Uterus (tissue), 4 donors: ENCODE data around the gene RMND5A. TPM values are rescaled to one million over a fixed set of nuclear protein-coding genes. Genes with fewer than 3 reads are reported as not detected.

Source experiments
- DNase-seq, 2 donors: peaks; one replicate each; pipeline ENCODE4 v3.0.0-alpha.2; 2019 to 2020
- H3K27ac ChIP-seq, 2 donors: fragments of 200-600 bp; sonication (generic); 1 replicate in 1 of 2; 2 replicates in 1 of 2; pipeline ENCODE4 v1.5.1; 2016 to 2018
- H3K27me3 ChIP-seq, 2 donors: fragments of 200-600 bp; sonication (generic); one replicate each; pipeline ENCODE4 v1.5.1; 2018 to 2019; ENCODE audit warnings: control low read depth in 1 of 2
- H3K36me3 ChIP-seq, 2 donors: fragments of 200-600 bp; sonication (generic); one replicate each; pipeline ENCODE4 v1.5.1; 2019; ENCODE audit warnings: control low read depth in 1 of 2
- H3K4me1 ChIP-seq, 2 donors: fragments of 200-600 bp; sonication (generic); one replicate each; pipeline ENCODE4 v1.5.1; 2018 to 2019; ENCODE audit warnings: control low read depth in 1 of 2
- H3K4me3 ChIP-seq, 2 donors: fragments of 200-600 bp; sonication (generic); 1 replicate in 1 of 2; 2 replicates in 1 of 2; pipeline ENCODE4 v1.5.1; 2018 to 2019; ENCODE audit warnings: mild to moderate bottlenecking in 1 of 2
- H3K9me3 ChIP-seq, 2 donors: fragments of 200-600 bp; sonication (generic); one replicate each; pipeline ENCODE4 v1.5.1; 2019; ENCODE audit warnings: control low read depth in 1 of 2
- POLR2A ChIP-seq, 2 donors: fragments of 450-650 bp; IDR thresholded peaks; one replicate each; pipeline ENCODE4 v1.6.1; 2016; ENCODE audit warnings: antibody characterized with exemption in 2 of 2, mild to moderate bottlenecking in 1 of 2, moderate library complexity in 1 of 2
- intact Hi-C: fragments of 100-400 bp; cut with DNase I; formaldehyde crosslinking; loops from one replicate; pipeline ENCODE4 v1.15.1; 2023; ENCODE audit warnings: low total_unique reads
- total RNA-seq, 4 donors: library from RNA; depleted of rRNA in 3 of 4; stranded (reverse); fragments of >200 nt in 3 of 4; gene quantifications; one replicate each; pipeline versions ENCODE4 v1.1.0 to v1.2.4, GENCODE V29; 2014 to 2023
- TF ChIP-seq, protein P1 (sequence below), 4 experiments: fragments of 200-600 bp in 2 of 4; fragments of 450-650 bp in 2 of 4; sonication (generic) in 2 of 4; IDR thresholded peaks; one replicate each; pipeline ENCODE4 v1.5.1; 2016 to 2019; ENCODE audit warnings: antibody characterized with exemption in 4 of 4, mild to moderate bottlenecking in 2 of 4, moderate library complexity in 1 of 4
- donor health status: DM: yes; HTN: yes; CAD: no.

RMND5A gene
- total RNA-seq, 4 donors from 2014 or later, result 33.6 to 71.5 (median 38.0) TPM

GRCh38 chr2:86788165-86788564 is 68.1 kb downstream of the RMND5A start:
- TF ChIP-seq, protein P1, sequence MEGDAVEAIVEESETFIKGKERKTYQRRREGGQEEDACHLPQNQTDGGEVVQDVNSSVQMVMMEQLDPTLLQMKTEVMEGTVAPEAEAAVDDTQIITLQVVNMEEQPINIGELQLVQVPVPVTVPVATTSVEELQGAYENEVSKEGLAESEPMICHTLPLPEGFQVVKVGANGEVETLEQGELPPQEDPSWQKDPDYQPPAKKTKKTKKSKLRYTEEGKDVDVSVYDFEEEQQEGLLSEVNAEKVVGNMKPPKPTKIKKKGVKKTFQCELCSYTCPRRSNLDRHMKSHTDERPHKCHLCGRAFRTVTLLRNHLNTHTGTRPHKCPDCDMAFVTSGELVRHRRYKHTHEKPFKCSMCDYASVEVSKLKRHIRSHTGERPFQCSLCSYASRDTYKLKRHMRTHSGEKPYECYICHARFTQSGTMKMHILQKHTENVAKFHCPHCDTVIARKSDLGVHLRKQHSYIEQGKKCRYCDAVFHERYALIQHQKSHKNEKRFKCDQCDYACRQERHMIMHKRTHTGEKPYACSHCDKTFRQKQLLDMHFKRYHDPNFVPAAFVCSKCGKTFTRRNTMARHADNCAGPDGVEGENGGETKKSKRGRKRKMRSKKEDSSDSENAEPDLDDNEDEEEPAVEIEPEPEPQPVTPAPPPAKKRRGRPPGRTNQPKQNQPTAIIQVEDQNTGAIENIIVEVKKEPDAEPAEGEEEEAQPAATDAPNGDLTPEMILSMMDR (IDR thresholded peaks at IDR 0.05), result no peak
- TF ChIP-seq POLR2A (IDR thresholded peaks at IDR 0.05), result no peak
- H3K4me1 ChIP-seq, result peaks cover 0 to 14% of the 10 kb centered on the region in 2 donors
- H3K27ac ChIP-seq, result no peak overlapping the region
- no peak for DNase-seq
- intact Hi-C loops, result no loop called here
- peaks cover 17 to 36% of the 10 kb centered on the region in 2 donors for H3K27me3 ChIP-seq
- H3K9me3 ChIP-seq, result no peaks in the 10 kb centered on the region
- no peak overlapping the region for H3K4me3 ChIP-seq
- no peaks in the 10 kb centered on the region for H3K36me3 ChIP-seq

DNA sequence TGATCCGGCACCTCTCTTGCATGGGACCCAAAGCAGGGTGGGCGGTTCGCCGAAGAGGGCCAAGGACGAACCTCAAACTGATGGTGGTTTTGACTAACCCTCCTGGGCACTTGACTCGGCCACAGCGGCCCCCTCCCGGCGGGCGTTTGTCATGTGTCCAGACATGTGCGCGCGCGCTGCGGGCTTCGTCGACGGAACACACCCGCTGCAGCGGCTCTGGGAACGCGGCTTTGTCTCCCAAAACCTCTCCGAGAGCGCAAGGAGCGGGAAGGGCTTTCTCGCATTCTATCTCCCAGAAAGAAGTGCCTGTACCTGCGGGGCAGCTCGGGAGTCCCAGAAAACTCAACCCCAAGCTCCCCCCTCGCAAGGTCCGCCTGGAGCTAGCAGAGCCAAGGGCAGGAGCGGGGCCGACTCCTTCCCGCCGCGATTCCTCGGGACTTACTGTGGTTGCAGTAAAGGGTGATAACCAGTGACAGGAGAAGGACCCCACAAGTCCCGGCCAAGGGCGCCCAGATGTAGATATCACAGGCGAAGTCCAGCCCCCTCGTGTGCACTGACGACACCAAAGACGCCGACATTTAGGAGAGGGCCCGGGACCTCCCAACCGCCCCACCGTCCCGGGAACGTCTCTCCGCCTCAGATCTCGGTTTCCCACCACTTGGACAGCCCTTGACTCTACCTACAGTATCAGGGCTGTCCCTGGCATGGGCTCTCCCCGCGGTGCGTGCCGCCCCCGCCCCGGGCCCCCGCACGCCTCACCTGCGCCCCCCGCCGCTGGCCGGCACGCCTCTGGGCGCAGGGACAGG is 69.0 kb downstream of the RMND5A start:
- no peak for DNase-seq
- no peak overlapping the region for H3K4me3 ChIP-seq

GRCh38 chr2:86789687-86790133 is 69.6 kb downstream of the RMND5A start:
- Histone ChIP-seq H3K4me3 (no peak overlapping the region), H3K27ac (no peak overlapping the region), H3K4me1 (peaks cover 0 to 14% of the 10 kb centered on the region in 2 donors), H3K9me3 (no peaks in the 10 kb centered on the region), H3K36me3 (no peaks in the 10 kb centered on the region), H3K27me3 (peaks cover 17 to 45% of the 10 kb centered on the region in 2 donors)
- DNase-seq, result no peak
- TF ChIP-seq, protein P1 (IDR thresholded peaks at IDR 0.05), result no peak
- TF ChIP-seq POLR2A (IDR thresholded peaks at IDR 0.05), result no peak
- intact Hi-C loops, result no loop called here

More for the DNA sequence above, 69.0 kb downstream of the RMND5A start:
- peaks cover 0 to 14% of the 10 kb centered on the region in 2 donors for H3K4me1 ChIP-seq
- H3K36me3 ChIP-seq, result no peaks in the 10 kb centered on the region
- intact Hi-C loops, result no loop called here
- TF ChIP-seq, protein P1 (IDR thresholded peaks at IDR 0.05), result no peak
- no peak for TF ChIP-seq POLR2A (IDR thresholded peaks at IDR 0.05)
- H3K27me3 ChIP-seq, result peaks cover 17 to 45% of the 10 kb centered on the region in 2 donors
- no peak overlapping the region for H3K27ac ChIP-seq
- no peaks in the 10 kb centered on the region for H3K9me3 ChIP-seq

- H3K4me3 ChIP-seq, result no peak overlapping the region
- H3K9me3 ChIP-seq, result no peaks in the 10 kb centered on the region
- peaks cover 0 to 14% of the 10 kb centered on the region in 2 donors for H3K4me1 ChIP-seq
- TF ChIP-seq, protein P1 (IDR thresholded peaks at IDR 0.05), result no peak
- no peak for TF ChIP-seq POLR2A (IDR thresholded peaks at IDR 0.05)
- no peak overlapping the region for H3K27ac ChIP-seq
- no peak for DNase-seq
- intact Hi-C loops, result no loop called here
- peaks cover 17 to 45% of the 10 kb centered on the region in 2 donors for H3K27me3 ChIP-seq
- no peaks in the 10 kb centered on the region for H3K36me3 ChIP-seq
Observed at GRCh38 chr2:86790134-86790675, 70.1 kb downstream of the RMND5A start.
